Testis (tissue), 2 donors: ENCODE data around the gene MAPK12.

ENCODE experiments used
- POLR2A ChIP-seq: fragments of 450-650 bp; IDR thresholded peaks from one replicate; pipeline ENCODE4 v1.6.1; 2017; ENCODE audit warnings: antibody characterized with exemption, mild to moderate bottlenecking, moderate library complexity
- TF ChIP-seq, protein P1 (sequence below), 3 experiments: fragments of 450-650 bp in 2 of 3; fragments of 200-600 bp in 1 of 3; sonication (generic) in 1 of 3; IDR thresholded peaks; one replicate each; pipeline ENCODE4 v1.5.1; 2016 to 2019; ENCODE audit warnings: antibody characterized with exemption in 3 of 3, mild to moderate bottlenecking in 2 of 3, moderate library complexity in 1 of 3

DNA sequence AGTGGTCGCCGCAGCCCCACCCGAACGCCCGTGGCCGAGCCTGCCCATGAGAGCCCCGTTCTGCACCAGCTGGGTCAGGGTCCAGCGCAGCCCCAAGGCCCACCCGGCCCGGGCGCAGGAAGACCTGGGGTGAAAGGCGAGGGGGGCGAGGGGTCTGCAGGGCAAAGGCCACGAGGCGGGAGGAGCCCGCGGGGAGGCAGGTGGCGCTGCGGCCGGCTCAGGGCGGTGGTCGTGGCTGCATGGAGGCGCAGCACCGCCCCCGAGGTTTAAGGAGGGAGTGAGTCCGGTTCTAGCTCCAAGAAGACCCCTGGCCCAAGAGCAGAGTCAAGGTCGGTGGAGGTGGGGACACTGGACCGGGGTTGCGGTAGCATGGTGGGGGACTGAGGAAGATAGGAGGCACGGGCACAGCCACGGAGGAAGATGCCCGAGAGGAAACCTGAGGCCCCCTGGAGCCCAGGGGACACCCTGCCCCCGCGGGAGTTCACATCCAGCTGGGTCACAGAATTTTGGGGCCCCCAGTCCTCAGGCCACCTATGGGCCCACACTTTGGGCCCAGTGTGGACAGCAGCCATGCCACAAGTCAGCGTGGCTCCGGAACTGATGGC lies 9.9 kb downstream of the MAPK12 start:
- TF ChIP-seq, protein P1, sequence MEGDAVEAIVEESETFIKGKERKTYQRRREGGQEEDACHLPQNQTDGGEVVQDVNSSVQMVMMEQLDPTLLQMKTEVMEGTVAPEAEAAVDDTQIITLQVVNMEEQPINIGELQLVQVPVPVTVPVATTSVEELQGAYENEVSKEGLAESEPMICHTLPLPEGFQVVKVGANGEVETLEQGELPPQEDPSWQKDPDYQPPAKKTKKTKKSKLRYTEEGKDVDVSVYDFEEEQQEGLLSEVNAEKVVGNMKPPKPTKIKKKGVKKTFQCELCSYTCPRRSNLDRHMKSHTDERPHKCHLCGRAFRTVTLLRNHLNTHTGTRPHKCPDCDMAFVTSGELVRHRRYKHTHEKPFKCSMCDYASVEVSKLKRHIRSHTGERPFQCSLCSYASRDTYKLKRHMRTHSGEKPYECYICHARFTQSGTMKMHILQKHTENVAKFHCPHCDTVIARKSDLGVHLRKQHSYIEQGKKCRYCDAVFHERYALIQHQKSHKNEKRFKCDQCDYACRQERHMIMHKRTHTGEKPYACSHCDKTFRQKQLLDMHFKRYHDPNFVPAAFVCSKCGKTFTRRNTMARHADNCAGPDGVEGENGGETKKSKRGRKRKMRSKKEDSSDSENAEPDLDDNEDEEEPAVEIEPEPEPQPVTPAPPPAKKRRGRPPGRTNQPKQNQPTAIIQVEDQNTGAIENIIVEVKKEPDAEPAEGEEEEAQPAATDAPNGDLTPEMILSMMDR (IDR thresholded peaks at IDR 0.05): no peak
- TF ChIP-seq POLR2A: no peak
